Endothelial cell of umbilical vein (primary cell): Measurements from ENCODE around the gene MAP3K14.

ENCODE experiments used
- CTCF ChIP-seq, 2 donors: IDR thresholded peaks; 1 replicate in 1 of 2; 2 replicates in 1 of 2; pipeline ENCODE4 v1.5.1; 2011; ENCODE audit warnings: low read length in 2 of 2, mild to moderate bottlenecking in 2 of 2, moderate library complexity in 2 of 2, control low read depth in 1 of 2, inconsistent platforms in 1 of 2, low read depth in 1 of 2; ENCODE audit not compliant: insufficient read depth in 1 of 2; ENCODE audit errors: extremely low read depth in 1 of 2
- EZH2 ChIP-seq: IDR thresholded peaks from 2 replicates; pipeline ENCODE4 v1.6.1; 2012; ENCODE audit warnings: borderline replicate concordance, low read depth, mild to moderate bottlenecking, moderate library complexity, low read length, inconsistent platforms; ENCODE audit not compliant: severe bottlenecking
- FOS ChIP-seq: IDR thresholded peaks from 2 replicates; pipeline ENCODE4 v1.6.1; 2011; ENCODE audit warnings: mild to moderate bottlenecking, low read length, moderate library complexity, borderline replicate concordance; ENCODE audit not compliant: insufficient read depth
- GATA2 ChIP-seq: IDR thresholded peaks from 2 replicates; pipeline ENCODE4 v1.7.0; 2011; ENCODE audit warnings: low read depth, mild to moderate bottlenecking, moderate library complexity, mixed read lengths, low read length; ENCODE audit not compliant: insufficient read length, insufficient read depth
- JUN ChIP-seq: IDR thresholded peaks from 2 replicates; pipeline ENCODE4 v1.6.1; 2011; ENCODE audit warnings: borderline replicate concordance, low read depth; ENCODE audit not compliant: insufficient read length, insufficient read depth
- MAX ChIP-seq: IDR thresholded peaks from 2 replicates; pipeline ENCODE4 v1.6.1; 2011; ENCODE audit not compliant: insufficient read depth, insufficient read length
- MYC ChIP-seq: IDR thresholded peaks from one replicate; pipeline ENCODE4 v1.6.1; 2011; ENCODE audit warnings: mild to moderate bottlenecking, low read depth, low read length
- POLR2A ChIP-seq: IDR thresholded peaks from 2 replicates; pipeline ENCODE4 v1.6.1; 2012; ENCODE audit warnings: low read depth, mild to moderate bottlenecking, control low read depth, low read length
- POLR2AphosphoS5 ChIP-seq: IDR thresholded peaks from 2 replicates; pipeline ENCODE4 v1.6.1; 2012; ENCODE audit warnings: low read depth, mild to moderate bottlenecking, control low read depth, low read length, moderate library complexity; ENCODE audit not compliant: insufficient read depth

- TF ChIP-seq POLR2A (no peak), CTCF (IDR thresholded peaks at IDR 0.05; ENCODE audit: extremely low read depth in 1 of 2, insufficient read depth in 1 of 2, low read depth in 1 of 2, low read length in 2 of 2) (no peak), GATA2 (no peak), MAX (no peak), POLR2AphosphoS5 (no peak), EZH2 (no peak), MYC (no peak), JUN (no peak), FOS (no peak)
Measured at GRCh38 chr17:45302649-45303173, 14.1 kb downstream of the MAP3K14 start.
